ENCODE data around the gene PRAC2. TPM values are rescaled to one million over a fixed set of nuclear protein-coding genes. Genes with fewer than 3 reads are reported as not detected.
A peak's percentile ranks its signal among the peaks of the same experiment; 100 is the strongest.

The PRAC2 gene
- total RNA-seq, 2 donors from 2014 or later, result 10.1 to 11.7 TPM

DNA sequence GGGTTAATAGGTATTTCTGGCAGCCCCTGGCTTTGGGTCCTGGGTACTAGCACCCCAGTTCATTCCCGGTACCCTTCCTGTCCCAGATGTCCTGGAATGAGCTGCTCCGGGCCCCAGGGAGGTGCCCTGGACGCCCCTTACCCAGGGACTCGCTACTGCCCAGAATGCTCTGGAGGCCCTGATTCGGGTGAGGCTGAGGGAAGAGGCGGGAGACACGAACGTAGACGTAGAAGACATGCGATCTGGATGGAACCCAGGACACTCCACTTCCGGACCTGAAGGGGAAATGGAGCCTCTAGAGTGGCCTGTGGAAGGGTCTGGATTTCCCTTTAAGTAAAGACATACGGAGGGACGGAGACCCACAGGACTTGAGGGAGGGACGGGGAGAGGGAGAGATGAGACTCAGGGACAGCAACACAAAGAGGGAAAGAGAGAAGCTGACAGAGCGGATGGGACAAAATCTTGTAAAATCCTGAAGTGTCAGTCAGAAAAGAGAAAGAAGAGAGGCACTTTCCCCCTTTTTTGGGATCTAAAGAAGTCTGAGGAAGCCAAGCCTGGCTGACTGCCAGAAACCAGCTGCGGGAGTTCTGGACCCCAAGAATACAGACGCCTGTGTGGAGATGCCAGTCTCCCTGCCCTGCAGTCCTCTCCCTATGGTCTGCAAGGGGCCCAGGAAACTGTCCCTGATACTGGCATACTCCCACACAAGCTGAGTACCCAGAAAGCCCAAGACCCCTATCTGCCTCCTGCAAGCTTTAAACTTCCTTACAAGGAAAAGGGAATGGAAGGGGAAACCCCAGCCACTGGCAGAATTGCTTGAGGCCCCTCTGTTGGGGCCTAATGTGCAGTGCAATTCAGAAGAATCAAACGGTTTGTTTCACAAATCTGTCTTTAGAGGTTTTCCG lies 6.6 kb downstream of the PRAC2 start:
- intact Hi-C loops (cut with DNase I, micrococcal nuclease), result loop anchor here in 1 of 2 donors (5.0 kb wide), 1 partner anchor 63 kb away; no protein-coding TSS in a partner anchor
- peak; percentile 31 for ATAC-seq
- peak; percentile 48 for DNase-seq

DNA sequence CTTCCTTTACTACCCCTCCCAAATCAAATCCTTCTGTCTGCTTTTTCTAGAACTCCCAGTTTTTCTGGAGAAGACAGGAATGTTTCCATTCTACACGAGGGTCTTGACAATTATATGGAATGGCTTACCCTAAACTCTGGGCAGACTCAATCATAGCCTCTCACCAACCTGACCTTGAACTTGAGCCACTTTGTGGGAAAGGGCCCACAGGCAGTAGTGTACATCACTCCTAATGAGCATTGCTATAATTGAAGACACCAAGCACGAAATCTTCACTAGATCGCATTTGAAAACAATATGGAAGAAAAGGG lies 7.2 kb downstream of the PRAC2 start:
- intact Hi-C loops (cut with DNase I, micrococcal nuclease), result no loop called here
- DNase-seq, result no peak
- ATAC-seq, result no peak

DNA sequence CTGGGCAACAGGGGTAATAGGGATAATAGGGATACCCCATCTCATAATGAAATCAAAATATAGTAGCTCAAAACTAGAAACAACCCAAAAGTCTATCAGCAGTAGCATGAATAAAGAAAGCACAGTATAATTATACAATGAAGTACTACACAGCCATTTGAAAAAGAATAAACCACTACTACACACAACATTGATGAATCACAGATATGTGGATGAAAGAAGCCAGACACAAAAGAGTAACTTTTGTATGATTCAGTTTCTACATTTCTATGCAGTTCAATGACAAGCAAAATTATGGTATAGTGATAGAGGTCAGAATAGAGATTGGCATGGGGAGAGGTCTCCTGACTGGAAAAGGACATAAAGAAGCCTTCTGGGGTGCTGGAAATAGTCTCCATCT lies 8.4 kb downstream of the PRAC2 start:
- ATAC-seq (no peak), DNase-seq (no peak)
- intact Hi-C loops (cut with DNase I, micrococcal nuclease), result no loop called here

DNA sequence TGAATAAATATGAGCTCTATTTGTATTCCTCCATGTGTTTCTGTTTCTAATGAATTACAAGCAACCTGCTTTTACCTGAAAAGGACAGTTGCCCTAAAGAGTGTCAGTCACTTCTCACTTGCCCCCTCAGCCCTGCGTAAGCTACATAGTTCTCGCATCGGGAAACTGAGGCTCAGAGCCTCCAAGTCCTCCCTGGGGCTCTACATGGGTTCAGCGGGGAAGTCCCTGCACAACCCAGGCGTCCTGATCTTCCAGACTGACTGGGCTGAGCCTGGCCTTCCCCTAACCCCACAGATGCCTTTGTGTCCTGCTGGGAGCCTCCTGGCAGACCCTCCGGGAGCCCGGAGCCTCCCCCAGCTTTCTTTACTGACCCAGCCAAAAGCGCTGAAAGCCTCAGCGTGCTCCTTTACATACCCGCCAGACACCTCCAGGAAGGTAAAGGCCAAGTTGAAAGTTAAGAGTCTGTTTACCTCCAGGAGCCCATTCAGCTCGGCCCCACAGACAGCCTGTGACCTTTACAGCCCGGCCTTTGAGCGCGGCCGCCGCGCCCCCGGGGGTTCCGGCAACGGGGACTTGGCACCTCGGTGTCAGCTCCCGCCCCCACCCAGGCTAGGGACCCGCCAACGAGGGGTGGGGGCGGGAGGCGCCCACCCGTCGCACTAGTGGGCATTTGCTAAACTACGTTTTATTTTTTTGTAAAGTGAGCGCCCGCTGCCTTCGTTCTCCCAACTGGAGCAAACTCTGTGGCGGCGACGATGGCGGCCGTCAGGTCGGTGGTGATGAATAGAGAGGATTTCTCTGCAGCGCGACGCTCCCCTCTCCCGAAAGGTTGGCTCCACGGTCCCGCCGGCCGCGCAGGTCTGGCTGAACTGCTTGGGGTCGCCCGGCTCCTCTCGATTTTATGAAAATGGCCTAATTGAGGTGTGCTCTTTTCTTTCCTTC lies 10.0 kb downstream of the PRAC2 start:
- ATAC-seq, result no peak
- intact Hi-C loops (cut with DNase I, micrococcal nuclease), result no loop called here
- no peak for DNase-seq

DNA sequence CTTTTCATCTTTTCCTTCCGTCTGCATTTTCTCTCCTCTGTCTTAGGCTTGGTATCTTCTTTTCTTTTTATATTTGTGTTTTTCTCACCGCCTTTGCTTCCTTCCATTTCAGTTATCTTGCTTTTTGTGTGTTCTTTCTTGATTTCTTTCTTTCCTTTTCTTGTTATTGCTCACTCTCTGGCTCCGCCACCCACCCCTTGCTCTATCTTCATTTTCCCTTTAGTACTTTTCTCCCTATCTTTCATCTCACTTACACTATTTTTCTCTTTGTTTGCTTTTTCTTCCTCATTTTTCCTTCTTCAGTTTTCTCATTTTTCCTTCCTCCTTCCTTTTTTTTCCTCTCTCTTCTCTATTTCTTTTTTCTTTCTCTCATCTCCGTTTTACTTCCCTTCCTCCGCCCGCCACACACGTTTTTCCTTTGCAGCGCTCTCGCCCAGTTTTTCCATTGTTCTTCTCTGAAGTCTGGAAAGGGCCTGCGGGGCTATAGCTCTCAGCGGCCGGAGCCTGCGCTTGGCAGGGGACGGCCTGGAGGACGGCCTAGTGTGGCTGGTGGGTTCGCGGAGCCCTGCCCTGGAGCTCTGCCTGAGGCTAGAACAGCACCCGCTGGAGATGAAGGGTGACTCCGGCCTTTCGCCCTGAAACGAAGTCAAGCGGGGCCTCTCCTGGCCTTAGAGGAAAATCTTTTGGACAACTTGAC lies 10.8 kb downstream of the PRAC2 start:
- intact Hi-C loops (cut with DNase I, micrococcal nuclease), result no loop called here
- DNase-seq (no peak), ATAC-seq (no peak)

DNA sequence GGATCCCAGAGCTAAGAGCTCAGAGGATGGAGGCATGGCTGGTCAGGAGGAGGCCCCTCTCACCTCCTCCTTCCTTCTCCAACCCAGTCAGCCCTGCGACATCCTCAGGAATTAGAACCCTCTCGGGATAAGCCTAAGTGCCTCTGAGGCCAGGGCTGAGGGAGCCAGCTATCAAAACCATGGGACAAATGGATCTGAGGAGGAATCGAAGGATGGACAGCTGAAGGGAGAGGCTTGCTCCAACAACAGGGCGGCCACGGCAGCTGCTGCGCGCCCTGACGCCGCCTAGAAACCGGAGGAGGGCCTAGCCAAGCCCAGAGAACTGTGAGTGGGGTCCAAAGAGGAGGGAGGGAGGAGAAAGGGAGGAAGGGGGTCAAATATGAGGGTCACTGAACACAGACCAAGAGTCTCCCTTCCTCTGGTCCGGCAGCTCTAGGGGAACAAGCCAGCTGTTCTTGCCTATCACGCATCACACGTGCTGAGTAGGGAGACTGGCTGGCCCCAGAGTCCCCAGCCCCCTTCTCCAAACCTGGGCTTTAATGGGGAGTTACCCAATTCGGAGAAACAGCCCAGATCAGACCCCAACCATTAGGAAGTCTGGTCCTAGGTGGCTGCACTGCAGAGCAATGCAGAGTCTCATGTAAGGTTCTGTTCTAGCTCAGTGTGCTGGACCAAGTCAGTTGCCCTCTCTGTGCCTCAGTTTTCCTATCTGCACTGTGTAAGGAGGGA lies 11.5 kb downstream of the PRAC2 start:
- no peak for ATAC-seq
- DNase-seq, result no peak
- intact Hi-C loops (cut with DNase I, micrococcal nuclease), result no loop called here

DNA sequence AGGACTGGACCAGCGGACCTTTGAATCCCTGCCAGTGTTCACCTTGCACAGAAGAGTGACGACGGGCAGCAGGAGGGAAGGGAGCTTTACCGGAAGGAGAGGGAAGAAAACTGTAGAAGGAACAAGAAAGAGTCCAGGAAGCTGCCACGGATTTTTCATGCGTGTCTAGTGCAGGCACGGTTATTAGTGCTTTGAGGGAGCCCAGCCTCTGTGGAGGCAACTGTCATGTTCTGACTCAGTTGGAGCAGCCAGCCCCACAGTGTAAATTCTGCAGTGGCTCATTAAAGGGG lies 12.0 kb downstream of the PRAC2 start:
- intact Hi-C loops (cut with DNase I, micrococcal nuclease), result no loop called here

DNA sequence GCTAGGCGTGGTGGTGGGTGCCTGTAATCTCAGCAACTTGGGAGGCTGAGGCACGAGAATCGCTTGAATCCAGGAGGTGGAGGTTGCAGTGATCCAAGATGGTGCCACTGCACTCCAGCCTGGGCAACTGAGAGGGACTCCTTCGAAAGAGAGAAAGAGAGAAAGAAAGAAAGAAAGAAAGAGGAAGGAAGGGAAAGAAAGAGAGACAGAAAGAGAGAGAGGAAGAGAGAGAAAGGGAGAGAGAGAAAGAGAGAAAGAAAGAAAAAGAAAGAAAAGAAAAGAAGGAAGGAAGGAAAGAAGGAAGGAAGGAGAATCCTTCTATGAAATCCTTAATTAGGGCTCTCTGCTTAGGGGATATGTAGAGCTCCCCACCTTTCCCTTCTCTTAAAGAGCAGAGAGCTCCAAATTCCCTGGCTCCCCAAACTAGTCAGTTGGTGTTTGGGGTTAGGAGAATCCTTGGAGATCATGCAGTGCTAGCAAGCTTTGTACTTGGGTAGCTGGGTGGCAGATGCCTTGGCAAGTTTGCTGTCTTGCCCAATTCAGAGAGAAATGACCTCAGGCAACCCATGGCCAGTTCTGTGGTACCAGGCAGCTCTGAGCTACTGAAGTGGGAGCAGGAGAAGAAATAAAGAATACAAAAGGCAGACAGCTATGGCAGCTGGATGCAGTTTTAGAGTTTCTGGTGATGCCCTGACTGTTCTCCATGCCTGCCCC lies 14.5 kb downstream of the PRAC2 start:
- DNase-seq (peak in 1 of 2 donors; percentile 4), ATAC-seq (no peak)
- intact Hi-C loops (cut with DNase I, micrococcal nuclease), result no loop called here

More for the DNA sequence above, 12.0 kb downstream of the PRAC2 start:
- DNase-seq, result peak in 1 of 2 donors; percentile 19
- ATAC-seq, result no peak

DNA sequence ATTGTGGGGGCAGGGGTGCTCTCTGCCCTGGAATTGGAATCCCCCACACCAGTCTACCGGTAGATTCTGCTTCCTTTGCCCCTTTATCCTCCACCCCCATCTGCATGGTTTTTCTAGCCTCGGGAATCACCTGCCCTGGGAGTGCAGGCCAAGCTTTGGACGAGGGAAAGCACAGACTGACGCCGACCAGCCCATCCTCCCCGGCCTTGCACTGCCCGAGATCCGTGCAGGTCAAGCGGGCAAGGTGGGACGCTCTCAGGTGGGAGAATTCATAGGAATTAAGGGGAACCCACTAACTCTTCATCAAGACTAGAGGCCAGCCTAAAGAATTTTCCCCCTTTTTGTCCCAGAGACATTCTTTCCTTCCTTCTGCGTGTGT lies 15.4 kb downstream of the PRAC2 start:
- DNase-seq, result no peak
- ATAC-seq, result no peak
- intact Hi-C loops (cut with DNase I, micrococcal nuclease), result no loop called here

DNA sequence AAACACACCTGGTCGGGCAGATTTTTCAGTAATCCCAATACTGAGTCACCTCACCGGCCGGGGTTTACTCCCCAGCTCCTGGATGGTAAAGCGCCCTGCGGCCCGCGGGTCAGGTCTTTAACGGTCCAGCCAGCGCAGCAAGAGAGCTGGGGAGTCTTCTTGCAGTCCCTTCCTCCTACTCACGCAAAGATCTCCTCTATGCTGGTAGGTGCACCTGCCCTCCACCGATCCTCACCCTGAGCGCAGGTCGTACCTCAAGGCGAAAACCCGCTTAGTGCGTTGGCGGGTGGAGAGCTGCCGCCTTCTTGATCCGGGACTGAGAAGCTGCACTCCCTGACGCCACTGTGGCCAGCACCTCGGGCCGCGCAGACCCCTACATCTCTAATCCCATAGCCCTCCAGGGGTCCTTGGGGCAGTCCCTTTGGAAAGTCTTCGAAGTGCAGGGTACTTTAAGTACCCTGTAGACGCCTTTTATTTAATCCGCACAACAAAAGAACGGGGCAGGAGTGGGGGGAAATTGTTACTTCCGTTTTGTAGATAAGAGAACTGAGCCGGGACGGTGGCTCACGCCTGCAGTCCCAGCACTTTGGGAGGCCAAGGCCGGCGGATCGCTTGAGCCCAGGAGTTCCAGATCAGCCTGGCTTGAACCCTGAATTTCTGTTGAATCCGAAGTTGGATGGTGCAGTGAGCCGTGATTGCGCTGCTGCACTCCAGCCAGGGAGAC lies 16.0 kb downstream of the PRAC2 start:
- intact Hi-C loops (cut with DNase I, micrococcal nuclease), result no loop called here
- DNase-seq (no peak), ATAC-seq (no peak)

DNA sequence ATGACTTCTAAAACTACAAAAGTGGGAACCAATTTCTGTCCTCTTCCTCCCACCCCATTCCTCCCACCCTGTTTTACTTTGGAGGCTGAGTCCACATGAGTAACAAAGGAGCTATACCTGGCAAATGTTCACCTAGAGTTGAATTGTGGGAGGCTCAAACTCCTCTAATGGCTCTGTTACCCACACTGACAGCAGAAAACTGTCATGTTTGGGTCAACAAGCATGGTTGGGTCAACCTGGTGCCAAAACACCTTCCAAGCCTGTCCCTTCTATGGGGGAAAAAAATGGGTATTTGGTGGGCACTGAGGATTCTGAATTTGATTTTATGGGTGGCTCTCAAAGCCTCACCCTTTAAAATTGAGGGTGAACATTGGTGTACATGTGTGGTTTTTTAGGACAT lies 17.6 kb downstream of the PRAC2 start:
- DNase-seq, result no peak
- intact Hi-C loops (cut with DNase I, micrococcal nuclease), result no loop called here

DNA sequence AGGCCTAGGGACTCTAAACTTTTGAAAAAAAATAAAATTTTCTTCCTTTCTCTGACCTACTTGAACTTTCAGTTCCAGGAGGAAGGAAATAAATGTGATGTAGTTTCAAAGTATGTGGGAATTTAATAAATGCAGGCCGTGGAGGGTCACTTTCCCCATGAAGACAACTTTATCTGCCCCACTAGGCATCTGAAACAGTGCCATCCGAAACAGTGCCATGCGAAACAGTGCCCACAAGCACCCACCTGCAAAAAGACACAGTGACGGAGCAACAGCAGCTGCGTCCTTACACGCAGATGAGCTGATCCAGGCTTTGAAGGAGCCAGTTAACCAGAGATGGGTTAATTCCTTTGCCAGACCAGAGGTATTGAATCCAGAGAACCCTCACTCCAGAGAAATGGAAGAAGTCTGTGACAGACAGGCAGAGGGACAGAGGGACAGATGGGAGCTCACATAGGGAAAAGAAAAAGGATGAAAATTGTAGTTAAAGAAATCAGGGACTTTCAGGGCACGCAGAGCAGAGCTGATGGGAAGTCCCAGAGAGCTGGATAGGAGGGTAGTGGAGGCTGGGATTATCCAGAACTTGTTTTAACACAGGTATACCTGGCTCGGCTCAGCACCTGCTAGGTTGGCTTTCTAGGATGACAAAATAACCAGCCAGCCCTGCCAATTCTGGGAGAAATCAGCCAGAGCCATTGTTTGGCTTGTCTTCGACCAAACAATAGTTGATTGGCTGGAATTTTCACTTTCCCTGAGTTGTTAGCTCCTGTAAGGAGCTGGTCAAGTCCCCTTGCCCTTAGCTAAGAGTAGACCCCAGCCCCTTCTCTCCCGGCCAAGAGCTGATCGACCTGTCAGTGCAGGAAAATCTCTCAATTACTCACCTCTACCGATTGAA lies 22.6 kb downstream of the PRAC2 start:
- no peak for ATAC-seq
- intact Hi-C loops (cut with DNase I, micrococcal nuclease), result no loop called here
- no peak for DNase-seq

More for the DNA sequence above, 17.6 kb downstream of the PRAC2 start:
- ATAC-seq, result no peak

DNA sequence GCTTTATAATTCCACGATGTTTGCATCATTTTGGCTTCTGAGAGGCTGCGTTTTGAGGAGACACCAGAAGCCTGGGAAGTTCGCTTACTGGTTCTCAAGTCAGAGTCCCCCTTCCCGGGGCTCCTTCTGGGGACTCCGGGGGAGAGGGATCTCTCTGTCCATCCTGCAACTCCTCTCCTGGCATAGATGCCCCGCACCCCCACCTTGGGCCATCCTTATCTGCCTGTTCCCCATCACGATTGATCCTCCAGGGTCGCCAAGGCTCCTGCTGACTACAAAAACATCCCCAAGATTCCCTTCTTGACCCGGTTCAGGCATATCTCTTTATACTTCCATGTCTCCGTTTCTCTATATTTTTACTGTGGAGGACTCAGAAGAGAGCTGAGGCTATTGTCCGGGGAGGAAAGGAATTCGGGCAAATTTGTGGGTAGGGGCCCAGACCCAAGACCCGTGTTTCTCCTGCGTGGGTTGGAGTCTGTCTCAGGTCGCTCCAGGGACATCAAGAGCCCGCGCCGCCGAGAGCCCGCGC lies 24.0 kb downstream of the PRAC2 start:
- DNase-seq, result no peak
- no peak for ATAC-seq
- intact Hi-C loops (cut with DNase I, micrococcal nuclease), result no loop called here

DNA sequence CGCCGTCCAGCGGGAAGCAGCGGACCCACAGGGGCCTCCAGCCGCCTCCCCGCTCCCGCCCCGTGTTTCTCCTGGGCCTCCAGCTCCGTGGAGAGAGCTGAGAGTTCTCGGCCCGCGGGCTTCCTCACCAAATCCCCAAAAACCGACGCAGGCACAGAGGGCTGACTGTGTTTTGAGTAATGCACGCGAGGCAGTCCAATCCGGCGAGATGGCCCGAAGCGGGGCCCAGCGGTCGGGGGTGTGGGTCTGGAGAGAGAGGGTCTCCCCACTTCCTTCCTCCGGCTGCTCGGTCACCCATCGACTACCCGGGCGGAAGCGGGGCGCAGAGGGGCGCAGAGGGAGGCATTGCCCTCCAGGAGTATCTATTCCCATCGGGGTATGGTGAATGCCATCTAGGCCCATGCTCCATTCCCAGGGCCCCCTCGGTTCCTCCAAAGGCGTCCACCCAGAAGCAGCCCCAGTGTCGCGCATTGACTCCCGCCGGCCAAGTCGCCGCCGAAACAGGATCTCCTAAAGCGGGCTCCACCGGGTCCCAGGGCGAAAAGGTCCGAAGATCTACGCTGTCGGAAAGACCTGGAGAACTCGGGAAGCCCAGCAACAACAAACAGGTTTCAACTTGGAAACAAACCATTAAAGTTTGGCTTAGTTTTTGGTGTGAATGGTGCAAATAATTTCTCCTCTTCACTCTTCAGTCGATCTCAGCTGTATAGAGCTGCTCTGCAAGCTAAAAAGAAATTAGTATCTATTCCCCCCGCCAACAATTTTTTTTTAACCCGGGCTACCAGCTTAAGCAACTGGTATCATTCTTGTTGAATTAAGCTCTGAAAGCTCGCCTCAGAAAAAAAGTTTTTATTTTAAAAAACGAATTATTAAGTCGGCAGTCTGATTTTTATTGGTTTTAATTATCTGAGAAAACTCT lies 24.7 kb downstream of the PRAC2 start:
- ATAC-seq (no peak), DNase-seq (no peak)
- intact Hi-C loops (cut with DNase I, micrococcal nuclease), result no loop called here

DNA sequence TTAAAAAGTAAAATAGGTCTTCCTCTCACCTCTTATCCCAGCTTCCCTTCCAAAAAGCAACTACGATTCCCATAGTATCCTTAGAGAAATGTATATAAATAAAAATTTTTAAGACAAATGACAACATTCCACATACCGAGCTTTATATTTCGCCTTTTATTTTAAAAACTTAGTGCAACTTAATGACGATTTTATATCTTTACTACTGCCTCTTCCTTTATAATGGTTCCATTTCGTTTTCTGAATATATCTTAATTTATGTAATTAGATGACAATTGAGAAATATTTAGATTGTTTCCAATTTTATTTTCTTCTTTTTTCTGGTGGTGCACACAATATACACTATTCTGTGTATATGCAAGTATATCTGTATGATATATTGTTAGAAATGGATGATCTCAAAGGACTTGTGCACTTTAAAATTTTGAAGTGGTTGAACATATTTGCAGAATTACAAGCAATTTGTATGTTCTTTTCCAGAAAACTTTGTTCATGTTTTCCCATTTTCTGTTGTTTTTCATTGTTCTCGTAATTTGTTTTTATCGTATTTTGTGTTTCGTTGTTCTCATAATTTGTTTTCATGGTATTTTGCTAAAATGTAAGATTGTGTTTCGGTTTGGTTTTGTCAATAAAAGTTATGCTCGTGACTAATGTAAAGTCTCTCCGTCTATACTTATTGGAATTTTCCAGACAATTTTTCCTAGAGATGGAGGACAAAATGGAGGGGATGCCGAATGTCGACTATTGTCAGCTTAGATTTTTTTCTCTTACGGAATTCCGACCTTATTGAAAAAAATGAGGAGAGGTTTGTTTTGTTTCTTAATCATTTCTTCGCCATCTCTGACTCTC lies 26.0 kb downstream of the PRAC2 start:
- ATAC-seq, result no peak
- intact Hi-C loops (cut with DNase I, micrococcal nuclease), result no loop called here
- DNase-seq, result no peak

All from left colon (tissue), 2 donors.